NCI-H460 (cell line): ENCODE data around the gene IL12A. TPM values are rescaled to one million over a fixed set of nuclear protein-coding genes. Genes with fewer than 3 reads are reported as not detected.

Experiments used
- DNase-seq: peaks from one replicate; pipeline ENCODE4 v3.0.0-alpha.2; 2016; ENCODE audit warnings: low read depth; ENCODE audit errors: extremely low read depth
- polyA plus RNA-seq: library from polyadenylated mRNA; depleted of rRNA; stranded (reverse); fragments of >200 nt; gene quantifications from 2 replicates; pipeline ENCODE4 v1.2.3, GENCODE V29; 2014; cell fraction: nucleus; rRNA removed
- total RNA-seq: library from RNA; depleted of rRNA; stranded (reverse); fragments of >200 nt; shearing (Covaris generic); gene quantifications from 2 replicates; pipeline ENCODE4 v1.2.3, GENCODE V29; 2014; rRNA removed

IL12A gene
- total RNA-seq, result 3.1 and 5.3 TPM in 2 replicates
- 7.1 and 33.3 TPM in 2 replicates for polyA plus RNA-seq

DNA sequence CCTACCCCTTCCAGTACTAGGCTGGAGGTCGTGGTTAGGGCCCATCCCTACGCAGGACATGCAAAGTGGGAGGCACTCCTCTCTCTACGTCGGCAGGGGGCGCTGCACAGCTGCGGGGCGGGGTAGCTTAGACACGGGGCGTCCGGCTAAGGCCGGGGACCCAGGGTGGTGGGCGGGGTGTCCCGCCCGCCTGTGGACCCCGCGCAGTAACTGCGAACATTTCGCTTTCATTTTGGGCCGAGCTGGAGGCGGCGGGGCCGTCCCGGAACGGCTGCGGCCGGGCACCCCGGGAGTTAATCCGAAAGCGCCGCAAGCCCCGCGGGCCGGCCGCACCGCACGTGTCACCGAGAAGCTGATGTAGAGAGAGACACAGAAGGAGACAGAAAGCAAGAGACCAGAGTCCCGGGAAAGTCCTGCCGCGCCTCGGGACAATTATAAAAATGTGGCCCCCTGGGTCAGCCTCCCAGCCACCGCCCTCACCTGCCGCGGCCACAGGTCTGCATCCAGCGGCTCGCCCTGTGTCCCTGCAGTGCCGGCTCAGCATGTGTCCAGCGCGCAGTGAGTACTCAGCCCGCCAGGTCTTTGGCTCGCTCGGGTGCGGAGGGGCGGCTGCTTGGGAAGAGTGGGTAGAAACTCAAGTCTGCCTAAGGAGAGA is at the start of gene IL12A:
IL12A (plus strand) TSS at position 219 of the 655 bp plus-strand sequence.
- peak; percentile 60 for DNase-seq

DNA sequence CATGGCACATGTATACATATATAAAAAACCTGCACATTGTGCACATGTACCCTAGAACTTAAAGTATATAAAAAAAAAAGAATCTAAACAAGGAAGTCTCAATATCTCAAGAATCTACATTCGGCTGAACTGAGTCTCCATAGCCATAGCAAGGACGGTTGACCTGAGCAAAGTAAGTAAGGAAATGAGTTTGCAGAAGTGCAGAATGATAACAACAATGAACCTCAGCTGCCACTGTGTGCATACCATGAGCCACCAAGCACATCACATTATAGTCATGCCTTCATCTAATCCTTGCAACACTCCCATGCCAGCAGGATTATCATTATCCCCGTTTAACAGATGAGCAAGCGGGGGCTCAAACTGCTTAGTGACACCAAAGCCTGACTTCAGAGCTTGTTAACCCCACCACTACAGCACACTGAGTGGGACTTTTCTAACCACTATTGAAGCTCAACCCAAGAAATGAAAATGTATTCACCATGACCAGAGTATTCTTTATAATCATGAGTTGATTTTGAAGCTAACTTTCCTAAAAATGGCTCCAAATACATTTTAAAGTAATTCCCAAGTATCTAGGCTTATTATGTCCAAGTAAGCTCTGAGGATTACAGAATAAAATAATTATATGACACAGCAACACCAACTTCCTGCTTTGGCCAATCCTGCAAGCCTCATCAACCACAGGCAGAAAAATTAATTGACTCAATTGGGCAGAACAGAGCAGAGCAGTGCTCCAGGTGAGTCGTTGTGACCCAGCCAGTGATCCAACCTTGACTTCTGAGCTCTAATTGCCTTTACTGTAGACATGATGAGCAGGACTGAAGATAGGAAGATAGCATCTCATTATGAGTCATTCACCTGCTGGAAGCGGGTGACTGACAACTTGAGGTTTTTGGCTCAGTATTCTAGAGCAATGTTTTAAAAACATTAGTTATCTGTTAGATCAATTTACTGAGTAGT is 47.3 kb upstream of the IL12A start:
- DNase-seq, result no peak

DNA sequence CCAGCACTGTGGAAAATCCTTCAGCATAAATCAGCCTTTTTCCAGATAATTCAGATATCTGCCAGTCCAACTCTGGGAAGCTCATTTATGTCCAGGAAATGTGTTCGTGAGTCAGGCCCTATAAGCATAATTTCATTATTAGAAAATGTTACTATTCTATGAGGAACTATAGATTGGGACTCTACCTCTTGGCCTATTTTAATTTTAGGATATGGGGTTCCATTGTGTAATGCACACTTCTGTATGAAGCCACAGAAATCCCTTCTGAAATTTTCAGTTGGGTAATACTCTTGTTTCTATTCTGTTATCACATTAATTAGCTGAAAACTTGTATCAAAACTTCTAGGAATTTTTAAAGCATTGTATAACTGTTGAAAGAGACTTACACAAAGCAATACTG is 43.9 kb upstream of the IL12A start:
- no peak for DNase-seq

DNA sequence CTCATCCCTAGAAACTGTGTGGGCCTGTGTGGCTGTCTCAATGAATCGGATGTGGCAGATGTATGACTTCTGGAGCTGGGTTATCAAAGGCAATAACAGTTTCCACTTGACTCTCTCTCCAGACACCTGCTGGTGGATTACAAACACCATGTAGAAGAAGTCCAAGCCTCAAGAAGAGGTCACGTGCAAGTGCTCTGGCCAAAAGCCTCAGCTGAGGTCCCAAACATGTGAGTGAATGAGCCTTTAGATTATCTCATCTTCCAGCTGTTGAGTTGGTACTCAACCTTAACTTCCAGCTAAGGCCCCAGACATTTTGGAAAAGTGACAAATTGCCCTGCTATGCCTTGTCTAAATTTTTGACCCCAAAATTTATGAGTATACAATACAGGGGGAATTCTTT is 42.7 kb upstream of the IL12A start:
- no peak for DNase-seq

DNA sequence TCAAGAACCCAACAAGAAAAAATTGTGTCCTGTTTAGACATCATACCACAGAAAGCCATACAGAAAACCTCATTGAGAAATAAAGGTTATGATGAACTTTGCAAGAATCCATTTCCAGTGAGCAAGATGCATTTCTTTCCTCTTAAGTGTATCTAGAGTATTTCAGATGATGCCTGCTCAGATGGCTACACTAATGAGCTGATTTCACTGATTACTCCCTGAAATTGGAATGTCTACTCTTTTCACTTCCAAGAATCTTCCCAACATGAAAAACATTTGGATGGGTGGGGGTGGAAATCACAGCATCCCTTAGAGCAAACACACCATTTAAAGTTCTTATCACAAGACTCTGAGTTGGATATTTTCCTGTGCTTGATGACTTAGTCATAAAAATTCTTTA is 41.4 kb upstream of the IL12A start:
- no peak for DNase-seq

DNA sequence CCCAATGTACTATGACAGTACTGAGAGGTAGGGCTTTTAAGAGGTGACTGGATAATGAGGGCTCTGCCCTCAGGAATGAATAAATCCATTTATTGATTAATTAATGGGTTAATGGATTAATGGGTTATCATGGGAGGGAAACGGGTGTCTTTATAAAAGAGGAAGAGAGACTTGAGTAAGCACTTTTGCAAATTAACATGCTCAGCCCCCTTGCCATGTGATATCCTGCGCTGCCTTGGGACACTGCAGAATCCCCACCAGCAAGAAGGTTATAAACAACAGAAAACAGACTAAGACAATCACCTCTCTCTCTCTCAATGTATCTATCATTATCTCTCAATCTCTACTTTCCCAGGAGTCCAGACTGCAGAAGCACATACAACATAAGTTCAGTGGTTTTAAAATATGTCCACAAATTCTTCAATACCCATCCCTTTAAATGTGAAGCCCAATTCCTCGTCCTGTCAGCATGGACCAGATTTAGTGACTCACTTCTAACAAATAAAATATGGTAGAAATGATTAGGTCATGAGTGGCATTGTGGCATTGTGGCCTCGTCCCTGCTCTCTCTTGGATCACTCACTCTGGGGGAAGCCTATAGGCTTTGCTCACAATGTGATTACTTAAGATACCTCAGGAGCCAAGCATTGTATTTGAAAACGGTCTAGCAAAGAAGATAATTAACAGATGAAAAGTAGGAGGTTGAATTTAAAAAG is 40.0 kb upstream of the IL12A start:
- DNase-seq, result no peak

DNA sequence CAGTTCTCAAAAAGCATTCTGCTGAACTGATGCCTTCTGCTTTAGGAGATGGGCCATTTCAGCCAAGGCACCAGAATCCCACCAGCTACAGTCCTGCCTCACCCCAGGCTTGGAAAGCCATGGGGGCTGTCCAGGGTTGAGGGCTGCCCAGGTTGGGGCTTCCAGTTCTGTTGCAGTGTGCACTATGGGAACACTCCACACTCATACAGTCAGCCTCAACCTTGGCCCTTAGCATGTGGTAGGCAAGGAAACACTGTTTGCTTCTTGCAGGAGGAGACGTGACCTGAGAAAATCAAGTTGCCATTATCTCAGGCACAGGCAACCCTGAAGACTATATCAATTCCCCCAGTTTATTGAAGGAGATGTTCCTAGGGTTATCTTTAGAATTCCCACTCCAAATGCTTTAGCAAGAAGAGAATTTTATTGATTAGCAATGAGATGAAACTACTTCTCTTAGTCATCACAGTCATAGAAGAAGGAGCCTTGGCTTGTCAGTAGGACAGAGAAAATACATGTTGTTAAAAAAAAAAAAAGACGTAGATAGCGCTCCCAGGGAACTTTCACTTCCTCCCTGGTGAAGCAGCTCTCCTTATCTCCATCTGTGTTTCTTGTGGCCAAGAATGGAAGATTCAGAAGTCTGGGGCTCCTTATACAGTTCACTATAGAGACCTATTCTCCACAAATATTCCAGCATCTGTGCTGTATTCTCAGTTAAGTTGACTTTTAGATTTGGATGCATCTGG is 38.3 kb upstream of the IL12A start:
- DNase-seq, result no peak

DNA sequence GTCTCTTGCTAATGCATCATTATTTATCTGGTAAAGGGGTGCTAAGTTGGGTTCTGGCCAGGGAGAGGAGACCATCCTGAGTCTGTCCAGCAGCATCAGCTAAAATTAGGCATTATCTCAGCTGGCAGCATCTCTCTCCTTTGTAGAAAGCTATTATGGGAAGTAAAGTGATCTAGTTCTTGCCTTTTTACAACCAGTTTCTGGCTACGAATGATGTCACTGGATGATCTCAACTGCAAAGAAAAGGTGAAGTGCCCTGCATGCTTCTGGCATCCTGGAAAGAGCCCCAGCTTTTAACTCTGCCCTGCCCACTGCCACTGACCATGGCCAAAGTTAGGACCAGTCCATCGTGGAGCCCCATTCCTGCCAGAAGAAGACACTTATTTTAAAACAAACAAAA is 37.1 kb upstream of the IL12A start:
- no peak for DNase-seq

DNA sequence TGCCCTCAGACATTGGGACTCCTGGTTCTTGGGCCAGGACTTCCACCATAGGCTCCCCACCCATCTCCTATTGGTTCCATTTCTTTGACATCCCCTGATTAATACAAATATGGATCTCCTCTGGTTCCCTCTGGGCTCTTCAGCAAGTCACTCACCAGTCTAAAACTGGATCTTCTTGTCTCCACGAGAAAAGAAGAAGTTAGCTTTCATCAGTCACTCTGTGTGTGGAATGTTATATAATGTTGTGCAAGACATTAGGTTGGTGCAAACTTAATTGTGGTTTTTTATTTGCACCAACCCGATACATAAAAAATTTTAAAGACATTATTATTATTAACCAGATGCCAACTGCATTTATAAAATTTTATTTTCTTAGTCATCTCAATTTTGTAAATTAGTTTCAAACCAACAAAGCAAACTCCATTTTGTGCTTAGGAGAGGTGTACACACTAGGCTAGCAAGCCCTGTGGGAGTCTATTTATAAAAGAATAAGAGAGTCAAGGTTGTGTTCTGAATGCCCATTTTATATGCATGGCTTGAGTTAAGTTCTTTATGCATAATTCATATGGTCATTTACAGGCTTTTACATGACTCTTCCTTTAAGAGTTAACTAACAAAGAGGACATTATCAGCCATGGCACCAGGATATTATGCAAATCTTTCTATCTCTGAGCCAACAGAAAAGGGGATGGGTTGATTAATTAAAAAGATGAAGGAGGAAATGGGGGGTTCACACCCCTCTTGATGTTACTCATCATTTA is 35.1 kb upstream of the IL12A start:
- no peak for DNase-seq

DNA sequence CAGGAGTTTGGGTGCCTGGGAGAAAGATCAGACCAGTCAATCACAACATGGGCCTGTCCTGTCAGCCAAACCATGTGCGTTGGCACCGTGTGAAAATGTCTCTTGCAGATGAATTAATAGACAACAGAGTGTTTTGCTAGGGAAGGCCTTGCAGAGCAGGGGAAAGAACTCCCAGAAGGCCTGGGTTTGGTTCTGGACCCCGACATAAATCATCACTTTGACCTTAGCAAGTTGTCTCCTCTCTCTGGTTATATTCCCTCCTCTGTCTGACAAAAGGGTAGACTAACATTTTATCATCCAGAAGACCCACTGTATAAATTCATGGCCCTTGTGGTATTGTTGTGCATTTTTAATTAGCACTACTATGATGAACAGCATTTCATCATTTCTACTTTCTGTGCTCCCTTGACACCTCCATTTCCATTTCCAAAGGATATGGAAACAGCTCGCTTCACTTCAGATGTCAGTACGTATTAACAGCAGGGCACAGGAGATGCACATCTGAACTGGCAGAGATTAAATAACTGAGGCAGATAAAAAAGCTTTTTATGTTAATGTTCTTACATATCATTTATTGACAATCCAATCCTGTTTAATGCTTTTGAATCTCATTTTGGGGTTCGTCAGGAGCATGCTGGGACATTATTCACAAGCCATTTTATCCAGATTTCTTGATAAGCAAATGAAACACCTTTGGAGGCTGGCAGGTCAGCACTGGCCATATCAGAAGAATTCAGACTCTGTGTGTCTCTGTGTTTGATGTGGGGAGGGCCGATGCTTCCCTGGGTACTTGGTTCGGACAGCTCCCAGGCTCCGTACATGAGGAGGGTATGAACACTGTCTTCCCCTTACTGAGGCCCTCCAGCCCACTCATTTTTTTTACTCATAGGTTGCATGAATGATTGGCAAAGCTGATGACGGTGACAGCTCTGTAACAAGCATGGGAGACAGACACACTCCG is 28.2 kb upstream of the IL12A start:
- no peak for DNase-seq

DNA sequence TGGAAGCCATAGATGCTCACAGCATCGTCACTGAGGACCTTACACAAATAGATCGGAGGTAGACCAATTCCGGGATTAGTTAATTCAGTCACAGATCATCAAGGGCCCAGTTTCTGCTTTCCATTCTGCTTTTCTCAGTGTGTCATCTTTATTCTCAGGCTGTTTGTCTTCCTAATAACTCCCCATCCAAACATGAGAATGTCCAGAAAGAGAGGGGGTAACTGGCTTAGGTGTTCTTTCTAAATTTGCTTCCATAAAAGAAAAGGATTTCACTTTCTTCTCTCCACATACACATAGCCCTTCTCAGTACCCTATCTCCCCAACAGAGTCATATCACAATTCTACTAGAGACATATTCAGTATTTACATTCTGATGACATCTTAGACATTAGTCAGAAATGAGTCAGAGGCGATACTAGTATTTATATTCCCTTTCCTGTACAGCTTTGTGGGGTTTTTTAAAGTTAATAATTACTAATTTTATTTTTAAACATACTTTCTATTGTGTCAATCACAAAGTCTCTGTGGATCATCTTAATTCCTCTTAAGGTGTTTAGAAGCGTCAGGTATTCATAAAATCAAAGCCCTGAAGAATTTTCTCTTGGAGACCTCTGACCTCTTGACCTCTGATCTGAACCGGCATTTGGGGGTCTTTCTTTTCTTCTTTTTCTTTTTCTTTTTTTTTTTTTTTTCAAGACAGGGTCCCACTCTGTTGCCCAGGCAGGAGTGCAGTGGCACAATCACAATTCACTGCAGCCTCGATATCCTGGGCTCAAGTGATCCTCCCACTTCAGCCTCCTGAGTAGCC is 24.3 kb upstream of the IL12A start:
- DNase-seq, result peak; percentile 18

DNA sequence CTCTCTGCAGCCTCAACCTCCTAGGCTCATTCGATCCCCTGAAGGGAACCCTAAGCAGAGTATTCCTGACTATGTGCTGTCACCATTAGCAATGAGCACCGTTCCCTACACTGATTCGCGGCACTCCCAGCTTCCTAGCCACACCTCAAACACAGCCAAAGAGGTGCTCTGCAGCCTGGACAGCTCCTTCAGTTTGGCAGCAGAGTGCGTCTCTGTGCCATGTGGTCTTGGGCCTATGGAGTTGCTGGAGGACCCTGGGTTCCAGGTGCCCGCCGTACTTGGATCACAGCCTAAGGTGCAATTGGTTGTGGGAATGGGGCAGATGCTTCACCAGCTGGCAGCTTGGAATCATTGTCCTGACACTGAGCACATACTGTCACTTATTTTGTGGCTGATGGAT is 17.3 kb upstream of the IL12A start:
- DNase-seq, result no peak

DNA sequence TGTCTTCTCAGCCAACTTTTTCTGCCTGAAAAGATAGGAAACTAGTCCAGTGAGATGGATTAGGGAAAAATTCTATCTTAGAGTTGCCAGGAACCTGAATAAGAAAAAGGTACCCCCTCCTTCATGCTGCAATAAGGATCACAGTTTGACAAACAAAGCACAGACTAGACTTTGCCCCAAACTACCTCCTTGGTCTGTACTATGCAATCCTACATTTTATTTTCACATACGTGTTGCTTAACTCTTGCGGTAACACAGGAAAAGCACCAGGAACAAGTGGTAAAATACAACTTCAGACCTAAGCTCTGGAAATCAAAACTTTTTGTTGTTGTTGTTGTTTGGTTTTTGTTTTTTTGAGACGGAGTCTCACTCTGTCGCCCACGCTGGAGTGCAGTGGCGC is 11.3 kb upstream of the IL12A start:
- DNase-seq, result no peak

DNA sequence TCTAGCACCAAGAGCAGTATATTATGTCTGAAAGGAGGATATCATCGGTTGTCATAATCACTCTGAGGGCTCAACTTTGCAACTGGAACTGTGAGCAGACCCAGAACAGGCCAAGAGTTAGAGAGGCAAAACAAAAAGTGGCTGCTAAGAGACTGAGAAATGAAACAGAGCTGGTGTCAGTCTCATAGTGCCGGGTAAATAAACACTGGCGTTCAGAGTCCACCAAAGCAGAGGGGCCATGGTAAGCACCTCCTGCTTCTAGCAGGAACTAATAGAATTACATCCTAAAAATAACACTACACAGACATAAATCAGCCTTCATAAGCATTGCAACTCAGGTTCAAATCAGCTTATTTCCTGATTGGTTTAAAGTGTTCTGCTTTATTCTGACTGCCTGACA is 10.3 kb upstream of the IL12A start:
- DNase-seq, result no peak

DNA sequence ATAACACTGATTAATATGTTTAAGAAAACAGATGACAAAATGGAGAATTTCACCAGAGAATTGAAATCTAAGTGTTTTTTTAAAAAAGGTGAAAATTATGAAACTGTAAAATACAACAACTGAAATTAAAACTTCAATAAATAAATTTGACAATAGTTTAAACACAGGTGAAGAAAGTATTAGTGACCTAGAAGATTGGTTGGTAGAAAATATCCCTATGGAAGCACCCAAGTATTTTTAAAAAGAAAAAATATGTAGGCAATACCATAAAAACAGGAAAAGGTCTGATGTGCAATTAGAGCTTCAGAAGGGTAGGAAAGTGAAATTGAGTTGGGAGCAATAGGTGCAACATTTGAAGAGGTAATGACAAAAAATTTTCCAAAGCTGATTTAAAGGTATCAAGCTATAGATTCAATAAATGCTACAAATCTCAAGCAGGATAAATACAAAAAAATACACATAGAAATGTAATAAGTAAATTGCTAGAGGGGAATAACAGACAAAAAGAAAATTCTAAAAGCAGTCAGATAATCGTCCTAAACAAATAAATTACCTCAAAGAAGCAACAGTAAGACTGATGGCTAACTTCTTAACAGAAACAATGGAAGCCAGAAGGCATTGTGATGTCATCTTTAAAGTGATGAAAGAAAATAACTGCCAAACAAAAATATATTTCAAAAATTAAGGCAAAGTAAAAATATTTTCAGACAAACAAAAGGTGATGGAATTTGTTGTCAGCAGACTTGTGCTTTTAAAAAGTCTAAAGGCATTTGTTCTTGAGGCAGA is 9.5 kb upstream of the IL12A start:
- DNase-seq, result no peak

DNA sequence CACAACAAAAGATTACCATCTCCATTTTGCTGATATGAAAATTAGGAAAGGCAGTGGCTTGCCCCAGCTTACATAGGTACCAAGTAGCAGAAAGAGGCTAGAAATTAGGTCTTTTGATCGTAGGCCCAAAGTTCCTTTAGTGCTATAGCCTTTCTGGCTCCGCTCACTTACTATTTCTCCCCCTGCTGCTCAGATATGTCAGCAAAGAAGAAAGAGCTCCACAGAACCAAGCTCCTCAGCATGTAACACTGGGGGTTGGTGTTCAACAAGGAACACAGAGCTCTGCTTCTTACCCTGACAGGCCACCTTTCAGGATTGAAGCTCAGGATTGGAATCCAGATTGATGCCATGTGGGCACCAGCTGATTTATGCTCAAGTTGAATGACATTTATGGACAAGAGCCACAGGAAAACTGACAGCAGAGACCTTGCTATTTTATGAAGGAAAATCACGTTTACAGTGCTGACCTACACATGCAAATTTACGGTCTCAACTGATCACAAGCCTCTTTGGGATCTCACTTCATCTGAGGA is 6.1 kb upstream of the IL12A start:
- no peak for DNase-seq

DNA sequence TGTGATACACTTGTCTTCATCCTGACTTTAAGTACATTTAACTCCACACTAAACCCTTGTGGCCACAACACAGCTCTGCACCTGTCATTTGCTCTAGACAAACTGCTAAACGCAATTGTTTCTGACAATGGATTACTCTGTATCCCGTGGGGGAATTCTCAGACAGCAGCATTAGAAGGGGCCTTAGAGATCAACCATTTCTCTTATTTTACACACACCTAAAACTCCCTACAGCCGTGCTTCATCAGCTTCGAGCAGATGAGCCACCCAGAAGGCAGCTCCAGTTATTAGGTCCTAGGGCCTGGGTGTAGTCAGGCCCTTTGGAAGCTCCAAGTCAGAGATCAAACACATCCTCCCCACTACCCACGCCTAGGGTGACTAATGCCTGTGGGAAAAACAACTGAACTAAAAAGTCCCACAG is 1.3 kb upstream of the IL12A start:
- no peak for DNase-seq
